Spleen (tissue), 7 donors: ENCODE data around the gene CERCAM.

Experiments
- POLR2AphosphoS5 ChIP-seq, 3 donors: sonication (generic); formaldehyde crosslinking; IDR thresholded peaks; one replicate each; pipeline ENCODE4 v1.5.1; 2017; ENCODE audit warnings: antibody characterized with exemption in 3 of 3
- TF ChIP-seq, protein P1 (sequence below), 11 experiments: fragments of 200-600 bp in 7 of 11; fragments of 450-650 bp in 4 of 11; sonication (generic) in 4 of 11; IDR thresholded peaks in 8 of 11; conservative IDR thresholded peaks in 3 of 11; 1 replicate in 7 of 11; 2 replicates in 4 of 11; pipeline versions ENCODE4 v1.4.0 to v1.8.0; 2016 to 2021; ENCODE audit warnings: antibody characterized with exemption in 11 of 11, inconsistent platforms in 4 of 11, mild to moderate bottlenecking in 1 of 11
- donor health status: DM: no; HTN: no; CAD: no; lungs with moderate emphysema.
- donor health status: DM: no; HTN: no; CAD: no.
- donor health status: DM: no; HTN: no; CAD: no.

DNA sequence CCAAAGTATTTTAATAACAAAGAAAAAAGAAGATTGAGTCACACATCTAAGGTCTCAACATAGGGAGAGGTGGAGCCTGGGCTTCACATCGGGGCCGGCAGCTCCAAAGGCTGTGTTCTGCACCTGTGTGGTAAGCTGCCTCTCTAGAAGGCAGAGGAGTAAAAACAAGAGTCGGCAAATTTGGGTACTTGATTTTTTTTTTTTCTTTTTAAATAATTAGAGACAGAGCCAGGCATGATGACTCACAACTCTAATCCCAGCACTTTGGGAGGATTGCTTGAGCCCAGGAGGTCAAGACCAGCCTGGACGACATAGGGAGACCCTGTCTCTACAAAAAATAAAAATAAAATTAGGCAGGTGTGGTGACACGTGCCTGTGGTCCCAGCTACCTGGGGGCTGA lies 44.8 kb upstream of the CERCAM start:
- TF ChIP-seq, protein P1, sequence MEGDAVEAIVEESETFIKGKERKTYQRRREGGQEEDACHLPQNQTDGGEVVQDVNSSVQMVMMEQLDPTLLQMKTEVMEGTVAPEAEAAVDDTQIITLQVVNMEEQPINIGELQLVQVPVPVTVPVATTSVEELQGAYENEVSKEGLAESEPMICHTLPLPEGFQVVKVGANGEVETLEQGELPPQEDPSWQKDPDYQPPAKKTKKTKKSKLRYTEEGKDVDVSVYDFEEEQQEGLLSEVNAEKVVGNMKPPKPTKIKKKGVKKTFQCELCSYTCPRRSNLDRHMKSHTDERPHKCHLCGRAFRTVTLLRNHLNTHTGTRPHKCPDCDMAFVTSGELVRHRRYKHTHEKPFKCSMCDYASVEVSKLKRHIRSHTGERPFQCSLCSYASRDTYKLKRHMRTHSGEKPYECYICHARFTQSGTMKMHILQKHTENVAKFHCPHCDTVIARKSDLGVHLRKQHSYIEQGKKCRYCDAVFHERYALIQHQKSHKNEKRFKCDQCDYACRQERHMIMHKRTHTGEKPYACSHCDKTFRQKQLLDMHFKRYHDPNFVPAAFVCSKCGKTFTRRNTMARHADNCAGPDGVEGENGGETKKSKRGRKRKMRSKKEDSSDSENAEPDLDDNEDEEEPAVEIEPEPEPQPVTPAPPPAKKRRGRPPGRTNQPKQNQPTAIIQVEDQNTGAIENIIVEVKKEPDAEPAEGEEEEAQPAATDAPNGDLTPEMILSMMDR (IDR thresholded peaks at IDR 0.05 in 8 of 11, conservative IDR thresholded peaks at IDR 0.05 in 3 of 11) = no peak
- TF ChIP-seq POLR2AphosphoS5 (IDR thresholded peaks at IDR 0.05) = no peak
